ENCODE data around the gene KPNB1. TPM values are rescaled to one million over a fixed set of nuclear protein-coding genes. Genes with fewer than 3 reads are reported as not detected.
"Not testable (repeated sequence)": the region's sequence is repeated elsewhere in the genome, so short reads cannot be mapped to it uniquely, and the experiment has no call there.

Gene KPNB1
- total RNA-seq, 1 donor from 2014 or later, result 298 TPM

GRCh38 chr17:47676199-47676472 is 26.4 kb downstream of the KPNB1 start:
- Mint-ChIP-seq H3K4me1 (ENCODE audit: low read depth) (no peaks in the 10 kb centered on the region), H3K4me3 (ENCODE audit: unreplicated experiment) (no peak overlapping the region), H3K36me3 (ENCODE audit: low read depth) (peaks cover 62% of the 10 kb centered on the region), H3K27me3 (ENCODE audit: low read depth) (no peaks in the 10 kb centered on the region), H3K9me3 (ENCODE audit: low read depth) (no peaks in the 10 kb centered on the region), H3K27ac (ENCODE audit: unreplicated experiment) (no peak overlapping the region)
- no peak for DNase-seq (ENCODE audit: low spot score)
- no peak for TF ChIP-seq CTCF (IDR thresholded peaks at IDR 0.05)

DNA sequence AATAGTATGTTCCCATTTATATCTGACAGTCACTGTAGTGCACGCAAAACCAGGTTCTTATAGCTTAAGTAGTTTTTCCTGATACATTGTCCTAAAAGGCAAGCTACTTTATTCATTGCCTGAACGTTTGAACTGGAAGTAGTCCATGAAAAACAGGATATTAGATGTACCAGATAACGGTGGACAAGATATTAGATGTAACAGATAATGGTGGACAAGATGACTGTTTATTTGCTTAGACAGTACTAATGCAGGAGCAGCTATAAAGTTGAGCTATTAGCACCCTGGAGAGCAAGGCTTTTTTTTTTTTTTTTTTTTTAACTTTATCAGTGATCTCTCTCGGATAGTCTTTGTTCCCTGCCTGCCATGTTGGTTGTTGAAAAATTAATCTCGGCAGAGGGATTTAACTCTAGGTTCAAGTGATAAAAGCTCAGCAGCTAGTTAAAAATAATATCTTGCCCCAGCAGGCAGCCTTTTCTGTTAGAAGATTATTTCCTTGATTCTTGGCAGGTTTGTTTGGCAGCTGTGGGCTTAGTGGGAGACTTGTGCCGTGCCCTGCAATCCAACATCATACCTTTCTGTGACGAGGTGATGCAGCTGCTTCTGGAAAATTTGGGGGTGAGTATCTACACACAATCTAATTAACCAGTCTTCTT is 26.9 kb downstream of the KPNB1 start:
- Mint-ChIP-seq H3K9me3 (ENCODE audit: low read depth) (no peaks in the 10 kb centered on the region), H3K27me3 (ENCODE audit: low read depth) (no peaks in the 10 kb centered on the region), H3K36me3 (ENCODE audit: low read depth) (peaks cover 61% of the 10 kb centered on the region), H3K27ac (ENCODE audit: unreplicated experiment) (no peak overlapping the region), H3K4me1 (ENCODE audit: low read depth) (no peaks in the 10 kb centered on the region), H3K4me3 (ENCODE audit: unreplicated experiment) (no peak overlapping the region)
- no peak for DNase-seq (ENCODE audit: low spot score)
- TF ChIP-seq CTCF (IDR thresholded peaks at IDR 0.05), result no peak

- H3K9me3 Mint-ChIP-seq (ENCODE audit: low read depth), result no peaks in the 10 kb centered on the region
- no peaks in the 10 kb centered on the region for H3K4me1 Mint-ChIP-seq (ENCODE audit: low read depth)
- H3K4me3 Mint-ChIP-seq (ENCODE audit: unreplicated experiment), result no peak overlapping the region
- no peak overlapping the region for H3K27ac Mint-ChIP-seq (ENCODE audit: unreplicated experiment)
- H3K27me3 Mint-ChIP-seq (ENCODE audit: low read depth), result no peaks in the 10 kb centered on the region
- TF ChIP-seq CTCF (IDR thresholded peaks at IDR 0.05), result no peak
- H3K36me3 Mint-ChIP-seq (ENCODE audit: low read depth), result peaks cover 68% of the 10 kb centered on the region
- no peak for DNase-seq (ENCODE audit: low spot score)
Measured at GRCh38 chr17:47678196-47678595, 28.5 kb downstream of the KPNB1 start.

GRCh38 chr17:47682138-47682537 is 32.4 kb downstream of the KPNB1 start:
- Mint-ChIP-seq H3K27me3 (ENCODE audit: low read depth) (no peaks in the 10 kb centered on the region), H3K27ac (ENCODE audit: unreplicated experiment) (no peak overlapping the region), H3K4me1 (ENCODE audit: low read depth) (peaks cover 4% of the 10 kb centered on the region), H3K9me3 (ENCODE audit: low read depth) (no peaks in the 10 kb centered on the region), H3K36me3 (ENCODE audit: low read depth) (peaks cover 54% of the 10 kb centered on the region), H3K4me3 (ENCODE audit: unreplicated experiment) (no peak overlapping the region)
- no peak for TF ChIP-seq CTCF (IDR thresholded peaks at IDR 0.05)
- no peak for DNase-seq (ENCODE audit: low spot score)

- H3K4me3 Mint-ChIP-seq (ENCODE audit: unreplicated experiment); H3K9me3 Mint-ChIP-seq (ENCODE audit: low read depth); H3K4me1 Mint-ChIP-seq (ENCODE audit: low read depth); DNase-seq (ENCODE audit: low spot score); H3K27me3 Mint-ChIP-seq (ENCODE audit: low read depth); H3K27ac Mint-ChIP-seq (ENCODE audit: unreplicated experiment): not testable (repeated sequence)
- H3K36me3 Mint-ChIP-seq (ENCODE audit: low read depth), result peaks cover 50% of the 10 kb centered on the region
Measured at GRCh38 chr17:47682727-47683126, 33.0 kb downstream of the KPNB1 start.

DNA sequence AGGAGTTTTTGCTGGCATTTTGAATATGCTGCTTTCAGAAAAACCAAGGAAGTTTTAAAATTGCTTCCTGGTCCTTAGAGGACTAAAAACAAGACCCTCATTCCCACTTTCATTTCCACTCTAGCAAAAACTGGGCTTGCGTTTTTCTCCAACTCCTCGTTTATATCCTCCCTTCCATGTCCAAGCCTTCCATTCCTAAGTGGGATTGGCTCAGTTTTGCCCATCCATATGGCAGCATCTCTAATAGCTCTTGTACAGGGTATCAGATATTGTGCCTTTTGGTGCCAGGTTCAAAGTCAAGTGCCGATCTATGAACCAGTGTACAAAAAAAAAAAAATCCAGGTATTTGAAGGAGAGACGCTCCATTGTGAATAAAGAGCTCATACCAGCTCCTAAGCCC is 34.3 kb downstream of the KPNB1 start:
- H3K4me3 Mint-ChIP-seq (ENCODE audit: unreplicated experiment), result no peak overlapping the region
- H3K27ac Mint-ChIP-seq (ENCODE audit: unreplicated experiment), result no peak overlapping the region
- H3K4me1 Mint-ChIP-seq (ENCODE audit: low read depth), result peaks cover 4% of the 10 kb centered on the region
- no peak for DNase-seq (ENCODE audit: low spot score)
- TF ChIP-seq CTCF (IDR thresholded peaks at IDR 0.05), result no peak
- no peaks in the 10 kb centered on the region for H3K27me3 Mint-ChIP-seq (ENCODE audit: low read depth)
- peaks cover 44% of the 10 kb centered on the region for H3K36me3 Mint-ChIP-seq (ENCODE audit: low read depth)
- H3K9me3 Mint-ChIP-seq (ENCODE audit: low read depth), result no peaks in the 10 kb centered on the region
